ENCODE results near the gene APBA1. TPM values are rescaled to one million over a fixed set of nuclear protein-coding genes. Genes with fewer than 3 reads are reported as not detected.
A peak's percentile ranks its signal among the peaks of the same experiment; 100 is the strongest.

APBA1 gene
- total RNA-seq, 1 donor from 2014 or later = 13.0 TPM

DNA sequence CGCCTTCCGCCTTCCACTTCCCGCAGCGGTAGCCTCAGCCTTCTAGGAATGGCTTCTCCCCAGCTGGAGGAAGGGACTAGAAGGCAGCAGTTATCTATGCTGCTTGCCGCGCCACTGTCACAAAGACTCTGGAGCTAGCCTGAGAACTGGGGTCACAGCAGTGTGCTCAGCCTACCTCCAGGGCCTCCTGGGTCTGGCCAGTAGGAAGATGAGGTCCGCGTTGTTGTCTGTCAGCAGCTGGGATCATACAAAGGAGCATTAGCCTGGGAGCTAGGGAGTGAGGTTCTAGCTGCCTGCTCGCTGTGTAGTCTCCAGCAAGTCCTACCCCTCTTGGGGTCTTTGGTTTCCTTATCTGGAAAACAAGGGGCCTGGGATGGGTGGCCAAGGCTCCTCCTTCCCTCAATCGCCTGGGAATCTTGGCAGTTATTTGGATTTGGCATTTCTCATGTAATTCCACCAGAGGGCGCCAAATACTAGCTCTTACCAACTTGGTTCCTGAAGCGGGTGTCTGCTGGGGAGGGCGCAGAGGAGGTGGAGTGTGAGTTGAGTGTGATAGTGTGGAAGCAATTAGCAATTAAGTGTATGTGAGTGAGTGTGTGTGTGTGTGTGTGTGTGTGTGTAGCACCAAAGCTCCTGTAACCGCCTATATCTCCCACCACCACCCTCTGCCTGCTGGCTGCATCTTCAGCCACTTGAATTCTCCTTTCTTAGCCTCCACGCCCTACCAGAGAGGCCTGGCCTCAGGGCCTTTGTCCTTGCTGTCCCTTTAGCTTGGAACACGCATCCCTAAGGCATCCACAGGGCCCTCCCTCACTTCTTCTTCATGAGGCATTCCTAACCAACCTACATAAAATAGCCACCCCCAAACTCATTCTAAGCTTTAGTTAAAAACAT, 250.0 kb downstream of the APBA1 start:
- no peak overlapping the region for H3K4me3 Mint-ChIP-seq (ENCODE audit: unreplicated experiment)
- DNase-seq = peak; percentile 49
- TF ChIP-seq, protein P1, sequence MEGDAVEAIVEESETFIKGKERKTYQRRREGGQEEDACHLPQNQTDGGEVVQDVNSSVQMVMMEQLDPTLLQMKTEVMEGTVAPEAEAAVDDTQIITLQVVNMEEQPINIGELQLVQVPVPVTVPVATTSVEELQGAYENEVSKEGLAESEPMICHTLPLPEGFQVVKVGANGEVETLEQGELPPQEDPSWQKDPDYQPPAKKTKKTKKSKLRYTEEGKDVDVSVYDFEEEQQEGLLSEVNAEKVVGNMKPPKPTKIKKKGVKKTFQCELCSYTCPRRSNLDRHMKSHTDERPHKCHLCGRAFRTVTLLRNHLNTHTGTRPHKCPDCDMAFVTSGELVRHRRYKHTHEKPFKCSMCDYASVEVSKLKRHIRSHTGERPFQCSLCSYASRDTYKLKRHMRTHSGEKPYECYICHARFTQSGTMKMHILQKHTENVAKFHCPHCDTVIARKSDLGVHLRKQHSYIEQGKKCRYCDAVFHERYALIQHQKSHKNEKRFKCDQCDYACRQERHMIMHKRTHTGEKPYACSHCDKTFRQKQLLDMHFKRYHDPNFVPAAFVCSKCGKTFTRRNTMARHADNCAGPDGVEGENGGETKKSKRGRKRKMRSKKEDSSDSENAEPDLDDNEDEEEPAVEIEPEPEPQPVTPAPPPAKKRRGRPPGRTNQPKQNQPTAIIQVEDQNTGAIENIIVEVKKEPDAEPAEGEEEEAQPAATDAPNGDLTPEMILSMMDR (IDR thresholded peaks at IDR 0.05; ENCODE audit: partially characterized antibody, unreplicated experiment) = peak; percentile 91
- H3K9me3 Mint-ChIP-seq (ENCODE audit: unreplicated experiment) = peaks cover 1% of the 10 kb centered on the region
- H3K27me3 Mint-ChIP-seq (ENCODE audit: unreplicated experiment) = no peaks in the 10 kb centered on the region
- H3K36me3 Mint-ChIP-seq (ENCODE audit: unreplicated experiment) = no peaks in the 10 kb centered on the region
- no peak overlapping the region for H3K27ac Mint-ChIP-seq (ENCODE audit: unreplicated experiment)
- H3K4me1 Mint-ChIP-seq (ENCODE audit: low read depth, unreplicated experiment) = no peaks in the 10 kb centered on the region

DNA sequence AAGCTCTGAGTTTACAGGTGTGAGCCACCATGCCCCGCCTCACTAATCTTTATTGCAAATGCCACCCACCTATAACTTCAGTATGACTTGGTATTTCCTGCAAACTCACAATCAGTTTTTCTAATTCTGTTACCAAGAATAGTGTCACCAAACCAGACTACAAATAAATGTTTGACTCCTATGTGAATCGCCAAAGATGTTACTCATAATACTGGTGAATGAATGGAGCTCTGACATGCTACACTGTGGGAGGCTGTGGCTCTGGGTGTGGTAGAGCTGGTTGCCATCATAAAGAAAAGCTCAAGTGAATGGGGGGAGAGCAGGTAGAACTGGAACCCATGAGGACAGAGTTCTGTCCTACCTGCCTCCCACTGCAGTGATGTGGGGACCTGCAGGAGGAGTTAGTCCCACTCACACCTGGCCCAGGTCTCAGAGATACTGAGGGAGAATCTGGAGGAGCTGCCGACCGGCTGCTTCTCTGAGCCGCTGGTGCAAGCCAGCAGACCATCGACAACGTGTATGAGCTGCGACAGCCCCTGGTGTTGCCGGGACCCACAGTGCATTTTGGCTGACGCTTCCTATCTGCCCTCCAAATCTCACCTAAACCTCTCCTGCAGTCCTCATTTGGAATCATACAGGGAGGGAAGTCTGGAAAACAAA, 251.4 kb downstream of the APBA1 start:
- no peak overlapping the region for H3K4me3 Mint-ChIP-seq (ENCODE audit: unreplicated experiment)
- no peaks in the 10 kb centered on the region for H3K36me3 Mint-ChIP-seq (ENCODE audit: unreplicated experiment)
- peaks cover 1% of the 10 kb centered on the region for H3K9me3 Mint-ChIP-seq (ENCODE audit: unreplicated experiment)
- no peaks in the 10 kb centered on the region for H3K27me3 Mint-ChIP-seq (ENCODE audit: unreplicated experiment)
- no peak overlapping the region for H3K27ac Mint-ChIP-seq (ENCODE audit: unreplicated experiment)
- DNase-seq = no peak
- TF ChIP-seq, protein P1 (IDR thresholded peaks at IDR 0.05; ENCODE audit: partially characterized antibody, unreplicated experiment) = no peak
- H3K4me1 Mint-ChIP-seq (ENCODE audit: low read depth, unreplicated experiment) = no peaks in the 10 kb centered on the region

DNA sequence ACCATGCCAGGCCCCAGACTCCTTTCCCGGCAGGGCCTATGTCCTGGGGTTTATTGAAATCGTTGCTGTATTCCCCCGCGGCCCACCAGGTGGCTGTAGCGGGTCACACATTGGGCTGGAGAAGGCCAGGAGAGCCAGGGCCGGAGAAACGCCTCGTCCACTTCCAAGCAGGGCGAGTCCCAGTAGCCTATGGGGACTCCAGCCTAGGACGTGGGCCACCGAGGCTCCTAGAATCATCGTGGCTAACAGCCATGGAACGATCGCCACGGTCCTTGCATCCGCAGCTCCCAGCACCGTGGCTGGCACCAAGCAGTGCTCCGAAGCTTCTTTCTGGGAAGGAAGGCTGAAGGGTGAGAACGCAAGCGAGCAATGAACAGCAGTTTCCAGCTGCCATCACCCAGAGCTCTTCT, 259.4 kb downstream of the APBA1 start:
- Mint-ChIP-seq H3K4me1 (ENCODE audit: low read depth, unreplicated experiment) (no peaks in the 10 kb centered on the region), H3K27ac (ENCODE audit: unreplicated experiment) (no peak overlapping the region), H3K36me3 (ENCODE audit: unreplicated experiment) (no peaks in the 10 kb centered on the region), H3K9me3 (ENCODE audit: unreplicated experiment) (no peaks in the 10 kb centered on the region), H3K27me3 (ENCODE audit: unreplicated experiment) (peaks cover 3% of the 10 kb centered on the region), H3K4me3 (ENCODE audit: unreplicated experiment) (no peak overlapping the region)
- TF ChIP-seq, protein P1 (IDR thresholded peaks at IDR 0.05; ENCODE audit: partially characterized antibody, unreplicated experiment) = peak; percentile 60
- peak; percentile 76 for DNase-seq

DNA sequence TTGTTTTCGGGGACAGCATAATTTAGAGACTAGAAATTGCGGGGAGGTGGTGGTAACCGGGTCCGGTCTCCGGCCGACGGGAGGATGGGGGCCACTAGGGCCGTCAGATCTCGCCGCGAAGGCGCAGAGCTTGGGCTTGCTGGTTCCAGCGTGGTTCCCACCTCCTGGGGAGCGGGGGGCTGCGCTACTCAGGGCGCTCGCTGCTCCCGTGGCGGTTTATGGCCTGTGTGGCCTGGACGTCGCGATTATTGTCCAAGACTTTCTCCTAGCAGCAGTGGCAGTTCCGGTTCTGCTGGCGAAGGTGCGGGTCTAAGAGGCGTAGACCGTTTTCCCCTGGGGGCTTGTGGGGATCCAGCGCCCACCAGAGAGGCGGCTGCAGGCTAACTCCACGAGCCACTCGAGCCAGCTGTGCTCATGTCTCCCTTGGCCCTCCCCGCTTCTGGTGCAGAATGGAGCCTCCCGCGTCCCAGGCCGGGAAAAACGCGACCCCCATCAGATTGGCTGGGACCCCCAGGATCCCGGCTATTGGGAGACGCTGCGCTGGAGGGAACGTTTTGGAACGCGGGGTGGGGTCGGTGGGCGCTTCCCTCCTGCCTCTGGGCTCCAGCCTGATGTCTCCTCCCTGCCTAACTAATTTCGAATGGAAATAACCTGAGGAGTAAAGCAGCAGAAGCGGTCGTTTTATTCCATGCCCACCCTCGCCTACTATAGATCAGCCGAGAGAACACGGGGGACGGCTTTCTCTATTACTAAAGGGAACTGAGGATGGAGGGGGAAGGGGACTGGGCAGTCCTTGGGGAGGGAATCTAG, 260.0 kb downstream of the APBA1 start:
- TF ChIP-seq, protein P1 (IDR thresholded peaks at IDR 0.05; ENCODE audit: partially characterized antibody, unreplicated experiment) = no peak
- Mint-ChIP-seq H3K27ac (ENCODE audit: unreplicated experiment) (no peak overlapping the region), H3K4me1 (ENCODE audit: low read depth, unreplicated experiment) (no peaks in the 10 kb centered on the region), H3K9me3 (ENCODE audit: unreplicated experiment) (no peaks in the 10 kb centered on the region), H3K27me3 (ENCODE audit: unreplicated experiment) (peaks cover 3% of the 10 kb centered on the region), H3K4me3 (ENCODE audit: unreplicated experiment) (no peak overlapping the region), H3K36me3 (ENCODE audit: unreplicated experiment) (no peaks in the 10 kb centered on the region)
- DNase-seq = no peak
